H4 (cell line): ENCODE data around the gene OR51G2. TPM values are rescaled to one million over a fixed set of nuclear protein-coding genes. Genes with fewer than 3 reads are reported as not detected.

Source experiments
- DNase-seq: peaks from one replicate; pipeline ENCODE4 v3.0.0-alpha.2; 2015; ENCODE audit warnings: low spot score
- total RNA-seq: library from RNA; depleted of rRNA; stranded (reverse); fragments of >200 nt; shearing (Covaris generic); gene quantifications from 2 replicates; pipeline ENCODE4 v1.2.3, GENCODE V29; 2014; rRNA removed

Gene OR51G2
- total RNA-seq, 1 experiment from 2014 or later: not detected

DNA sequence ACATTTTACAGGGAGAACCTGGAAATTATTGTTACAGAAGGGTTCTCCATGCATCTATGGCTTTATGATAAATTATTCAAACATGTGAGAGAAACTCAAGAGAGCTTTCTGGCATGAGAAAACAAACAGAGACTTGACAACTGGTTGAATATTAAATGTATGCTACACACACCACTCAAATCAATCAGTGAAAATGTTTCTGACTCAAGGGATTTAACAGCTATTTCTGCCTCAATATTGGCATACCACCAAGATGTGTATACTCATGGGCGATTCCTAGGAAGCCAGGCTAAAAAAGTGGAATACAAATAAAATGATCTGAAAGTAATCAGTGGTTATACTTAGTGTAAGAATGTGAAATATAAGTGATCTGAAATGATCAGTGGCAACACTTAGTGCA lies 53.3 kb downstream of the OR51G2 start:
- DNase-seq: no peak

GRCh38 chr11:4863876-4864275 lies 55.3 kb downstream of the OR51G2 start:
- DNase-seq: no peak

Other genes with a start within 250 kb of the OR51G2 start
- 0.37 and 1.2 TPM in 2 replicates for gene OR51E2, start 221.5 kb downstream of the OR51G2 start, total RNA-seq
- not detected in 2 replicates for gene MMP26, start 214.6 kb downstream of the OR51G2 start, total RNA-seq
- not detected in 2 replicates for gene OR51F1, start 149.4 kb downstream of the OR51G2 start, total RNA-seq
- gene OR52R1, start 115.0 kb downstream of the OR51G2 start, total RNA-seq: not detected in 2 replicates
- not detected in 2 replicates for gene OR51F2, start 98.0 kb downstream of the OR51G2 start, total RNA-seq
- gene OR51S1, start 70.1 kb downstream of the OR51G2 start, total RNA-seq: not detected in 2 replicates
- not detected in 2 replicates for gene OR51T1, start 37.5 kb downstream of the OR51G2 start, total RNA-seq
- gene OR51A7, start 15.6 kb downstream of the OR51G2 start, total RNA-seq: not detected in 2 replicates
- gene OR51G1, start 5.0 kb upstream of the OR51G2 start, total RNA-seq: not detected in 2 replicates
- gene OR51A4, start 28.3 kb upstream of the OR51G2 start, total RNA-seq: not detected in 2 replicates
- not detected in 2 replicates for gene OR51A2, start 36.4 kb upstream of the OR51G2 start, total RNA-seq
- not detected in 2 replicates for gene OR51L1, start 75.5 kb upstream of the OR51G2 start, total RNA-seq
- gene OR52J3, start 127.2 kb upstream of the OR51G2 start, total RNA-seq: not detected in 2 replicates
- gene OR52E2, start 140.3 kb upstream of the OR51G2 start, total RNA-seq: 0.23 and 1.8 TPM in 2 replicates
- gene OR52E1, start 150.2 kb upstream of the OR51G2 start, total RNA-seq: not detected in 2 replicates
- gene OR52A5, start 219.0 kb upstream of the OR51G2 start, total RNA-seq: not detected in 2 replicates
- not detected in 2 replicates for gene OR52A1, start 235.4 kb upstream of the OR51G2 start, total RNA-seq